GM13976 (cell line): ENCODE data around the gene FRMD4A.
A peak's percentile ranks its signal among the peaks of the same experiment; 100 is the strongest.

Experiments used
- DNase-seq: peaks from one replicate; pipeline ENCODE4 v3.0.0; 2012; ENCODE audit warnings: low spot score
- in situ Hi-C: fragments of 300-500 bp; cut with MboI; formaldehyde crosslinking; loops from one replicate; pipeline ENCODE4 v1.12.0; 2022; ENCODE audit warnings: low sequenced_read_pairs, mixed read lengths, inconsistent platforms; ENCODE audit not compliant: unreplicated experiment
- TF ChIP-seq, protein P1 (sequence below): IDR thresholded peaks from 2 replicates; pipeline ENCODE4 v1.5.1; 2012; ENCODE audit warnings: borderline replicate concordance, mild to moderate bottlenecking; ENCODE audit not compliant: insufficient read depth; ENCODE audit errors: extremely low read depth, missing control alignments, control extremely low read depth

FRMD4A gene

GRCh38 chr10:13690281-13690825 lies 640.4 kb downstream of the FRMD4A start:
- peak; percentile 55 for DNase-seq
- TF ChIP-seq, protein P1, sequence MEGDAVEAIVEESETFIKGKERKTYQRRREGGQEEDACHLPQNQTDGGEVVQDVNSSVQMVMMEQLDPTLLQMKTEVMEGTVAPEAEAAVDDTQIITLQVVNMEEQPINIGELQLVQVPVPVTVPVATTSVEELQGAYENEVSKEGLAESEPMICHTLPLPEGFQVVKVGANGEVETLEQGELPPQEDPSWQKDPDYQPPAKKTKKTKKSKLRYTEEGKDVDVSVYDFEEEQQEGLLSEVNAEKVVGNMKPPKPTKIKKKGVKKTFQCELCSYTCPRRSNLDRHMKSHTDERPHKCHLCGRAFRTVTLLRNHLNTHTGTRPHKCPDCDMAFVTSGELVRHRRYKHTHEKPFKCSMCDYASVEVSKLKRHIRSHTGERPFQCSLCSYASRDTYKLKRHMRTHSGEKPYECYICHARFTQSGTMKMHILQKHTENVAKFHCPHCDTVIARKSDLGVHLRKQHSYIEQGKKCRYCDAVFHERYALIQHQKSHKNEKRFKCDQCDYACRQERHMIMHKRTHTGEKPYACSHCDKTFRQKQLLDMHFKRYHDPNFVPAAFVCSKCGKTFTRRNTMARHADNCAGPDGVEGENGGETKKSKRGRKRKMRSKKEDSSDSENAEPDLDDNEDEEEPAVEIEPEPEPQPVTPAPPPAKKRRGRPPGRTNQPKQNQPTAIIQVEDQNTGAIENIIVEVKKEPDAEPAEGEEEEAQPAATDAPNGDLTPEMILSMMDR = no peak
- in situ Hi-C loops = no loop called here

DNA sequence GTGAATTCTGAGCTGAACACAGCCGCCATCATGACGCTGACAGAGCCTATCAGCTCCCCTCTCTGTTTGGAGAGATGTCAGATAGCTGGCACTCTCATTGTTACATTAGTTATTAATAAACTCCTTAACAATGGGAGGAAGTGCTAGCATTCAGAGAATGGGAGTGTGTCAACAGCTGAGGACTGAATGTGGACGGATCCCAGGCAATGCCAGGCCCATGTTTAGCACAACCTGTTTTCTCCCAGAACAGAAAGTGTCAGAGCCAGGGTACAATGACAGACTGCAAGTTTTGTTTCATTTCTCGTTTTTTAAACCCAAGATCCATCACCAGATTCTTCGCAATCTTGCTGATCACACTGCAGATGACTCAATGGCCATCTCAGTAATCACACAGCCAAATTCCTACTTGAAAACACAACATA lies 644.4 kb downstream of the FRMD4A start:
- DNase-seq = no peak
- in situ Hi-C loops = no loop called here
- TF ChIP-seq, protein P1 = no peak

GRCh38 chr10:13685885-13686284 lies 644.8 kb downstream of the FRMD4A start:
- in situ Hi-C loops = no loop called here
- TF ChIP-seq, protein P1 = no peak
- no peak for DNase-seq

DNA sequence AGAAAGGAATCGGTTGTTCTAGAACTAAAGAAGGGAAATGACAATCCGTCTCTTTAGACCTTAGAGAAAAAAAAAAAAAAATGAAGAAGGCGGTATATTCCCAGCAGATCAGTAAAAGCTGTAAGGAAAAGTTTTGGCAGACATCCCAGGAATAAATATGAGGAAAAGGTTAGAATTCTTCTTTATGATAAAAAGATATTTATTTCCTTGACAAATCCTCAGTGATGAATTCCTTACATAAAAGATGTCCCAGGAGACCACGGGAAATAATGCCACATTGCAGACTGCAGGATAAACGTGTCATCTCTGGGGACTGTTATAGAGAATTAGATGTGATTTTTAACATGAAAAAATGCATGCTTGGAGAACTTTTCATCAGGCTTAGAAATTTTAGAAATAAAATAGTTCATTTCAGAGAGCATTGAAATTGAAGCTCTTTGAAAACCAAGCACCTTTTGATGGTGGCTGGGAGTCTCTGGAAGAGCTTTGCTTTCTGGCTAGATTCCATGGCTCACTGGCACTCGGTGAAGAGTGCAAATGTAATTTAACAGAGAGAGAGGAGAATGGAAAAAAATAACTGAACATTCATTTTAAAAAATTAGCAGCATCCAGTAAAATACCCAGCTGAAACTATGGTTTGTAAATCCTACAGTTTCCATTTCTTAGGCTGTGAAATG lies 645.8 kb downstream of the FRMD4A start:
- no peak for DNase-seq
- TF ChIP-seq, protein P1 = no peak
- in situ Hi-C loops = no loop called here

GRCh38 chr10:13684252-13684791 lies 646.4 kb downstream of the FRMD4A start:
- in situ Hi-C loops = no loop called here
- TF ChIP-seq, protein P1 = no peak
- no peak for DNase-seq

- in situ Hi-C loops = no loop called here
- TF ChIP-seq, protein P1 = no peak
- DNase-seq = no peak
Observed at GRCh38 chr10:13683017-13683416, 647.7 kb downstream of the FRMD4A start.
